SK-N-SH treated with all-trans-retinoic acid at 6 μM for 48 hours (cell line): Measurements from ENCODE around the gene TRAPPC6A.

Source experiments
- ARNTL ChIP-seq: fragments of 450-650 bp; formaldehyde crosslinking; IDR thresholded peaks from 2 replicates; pipeline ENCODE4 v1.5.0; 2020; ENCODE audit warnings: low read depth, mild to moderate bottlenecking, moderate library complexity, borderline replicate concordance
- CSDC2 ChIP-seq: fragments of 250-450 bp; sonication (Bioruptor Pico); IDR thresholded peaks from 2 replicates; pipeline ENCODE4 v1.5.0; 2020; ENCODE audit warnings: mild to moderate bottlenecking, moderate library complexity
- ESRRG ChIP-seq: fragments of 250-450 bp; sonication (Bioruptor Pico); IDR thresholded peaks from 2 replicates; pipeline ENCODE4 v1.6.1; 2021; ENCODE audit warnings: mild to moderate bottlenecking
- SNAI2 ChIP-seq: fragments of 250-450 bp; sonication (Bioruptor Pico); IDR thresholded peaks from 2 replicates; pipeline ENCODE4 v1.5.0; 2020; ENCODE audit warnings: mild to moderate bottlenecking, moderate library complexity
- TCF4 ChIP-seq: fragments of 250-450 bp; sonication (Bioruptor Pico); IDR thresholded peaks from 2 replicates; pipeline ENCODE4 v1.8.0; 2021; ENCODE audit warnings: mild to moderate bottlenecking, moderate library complexity, borderline replicate concordance
- ZNF565 ChIP-seq: fragments of 450-650 bp; formaldehyde crosslinking; conservative IDR thresholded peaks from 2 replicates; pipeline ENCODE4 v1.5.0; 2020; ENCODE audit warnings: low read depth, mild to moderate bottlenecking, moderate library complexity
- ZNF70 ChIP-seq: fragments of 450-650 bp; formaldehyde crosslinking; IDR thresholded peaks from 2 replicates; pipeline ENCODE4 v1.5.0; 2020; ENCODE audit warnings: mild to moderate bottlenecking, moderate library complexity
- TF ChIP-seq, protein P1 (sequence below): fragments of 250-450 bp; sonication (Bioruptor Pico); IDR thresholded peaks from 2 replicates; pipeline ENCODE4 v1.5.1; 2020; ENCODE audit warnings: low read depth, mild to moderate bottlenecking, moderate library complexity
- TF ChIP-seq, protein P2 (sequence below): fragments of 250-450 bp; sonication (Bioruptor Pico); IDR thresholded peaks from 2 replicates; pipeline ENCODE4 v1.8.0; 2020; ENCODE audit warnings: mild to moderate bottlenecking, moderate library complexity, borderline replicate concordance

DNA sequence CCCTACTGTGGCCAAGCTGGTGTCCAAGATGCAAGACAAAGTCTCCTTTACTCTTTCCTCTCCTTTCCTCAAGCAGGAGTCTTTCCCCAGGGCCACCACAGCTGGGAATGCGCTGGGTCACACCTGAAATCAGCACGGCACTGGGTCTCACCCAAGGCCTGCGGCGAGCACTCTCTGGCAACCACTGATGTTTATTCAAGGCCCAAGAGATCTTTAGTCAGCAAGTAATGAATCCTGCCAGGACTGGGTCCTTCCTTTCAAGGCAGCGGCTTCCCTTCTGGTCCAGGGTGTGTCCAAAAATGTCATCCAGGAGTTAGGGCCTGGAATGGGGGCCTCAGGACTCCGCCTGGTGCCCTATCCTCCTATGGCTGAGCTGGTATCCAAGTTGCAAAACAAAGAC lies 24.6 kb upstream of the TRAPPC6A start:
- TF ChIP-seq, protein P1, sequence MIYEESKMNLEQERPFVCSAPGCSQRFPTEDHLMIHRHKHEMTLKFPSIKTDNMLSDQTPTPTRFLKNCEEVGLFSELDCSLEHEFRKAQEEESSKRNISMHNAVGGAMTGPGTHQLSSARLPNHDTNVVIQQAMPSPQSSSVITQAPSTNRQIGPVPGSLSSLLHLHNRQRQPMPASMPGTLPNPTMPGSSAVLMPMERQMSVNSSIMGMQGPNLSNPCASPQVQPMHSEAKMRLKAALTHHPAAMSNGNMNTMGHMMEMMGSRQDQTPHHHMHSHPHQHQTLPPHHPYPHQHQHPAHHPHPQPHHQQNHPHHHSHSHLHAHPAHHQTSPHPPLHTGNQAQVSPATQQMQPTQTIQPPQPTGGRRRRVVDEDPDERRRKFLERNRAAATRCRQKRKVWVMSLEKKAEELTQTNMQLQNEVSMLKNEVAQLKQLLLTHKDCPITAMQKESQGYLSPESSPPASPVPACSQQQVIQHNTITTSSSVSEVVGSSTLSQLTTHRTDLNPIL (CRISPR knock-in tag): no peak
- TF ChIP-seq ARNTL (CRISPR knock-in tag) (no peak), SNAI2 (CRISPR knock-in tag) (no peak), ESRRG (CRISPR knock-in tag) (no peak), TCF4 (CRISPR knock-in tag) (no peak), ZNF565 (CRISPR knock-in tag) (no peak), CSDC2 (CRISPR knock-in tag) (no peak), ZNF70 (CRISPR knock-in tag) (no peak)
- TF ChIP-seq, protein P2, sequence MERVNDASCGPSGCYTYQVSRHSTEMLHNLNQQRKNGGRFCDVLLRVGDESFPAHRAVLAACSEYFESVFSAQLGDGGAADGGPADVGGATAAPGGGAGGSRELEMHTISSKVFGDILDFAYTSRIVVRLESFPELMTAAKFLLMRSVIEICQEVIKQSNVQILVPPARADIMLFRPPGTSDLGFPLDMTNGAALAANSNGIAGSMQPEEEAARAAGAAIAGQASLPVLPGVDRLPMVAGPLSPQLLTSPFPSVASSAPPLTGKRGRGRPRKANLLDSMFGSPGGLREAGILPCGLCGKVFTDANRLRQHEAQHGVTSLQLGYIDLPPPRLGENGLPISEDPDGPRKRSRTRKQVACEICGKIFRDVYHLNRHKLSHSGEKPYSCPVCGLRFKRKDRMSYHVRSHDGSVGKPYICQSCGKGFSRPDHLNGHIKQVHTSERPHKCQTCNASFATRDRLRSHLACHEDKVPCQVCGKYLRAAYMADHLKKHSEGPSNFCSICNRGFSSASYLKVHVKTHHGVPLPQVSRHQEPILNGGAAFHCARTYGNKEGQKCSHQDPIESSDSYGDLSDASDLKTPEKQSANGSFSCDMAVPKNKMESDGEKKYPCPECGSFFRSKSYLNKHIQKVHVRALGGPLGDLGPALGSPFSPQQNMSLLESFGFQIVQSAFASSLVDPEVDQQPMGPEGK (CRISPR knock-in tag): no peak
